GM13976 (cell line): ENCODE results near the gene CARD9.

Source experiments
- DNase-seq: peaks from one replicate; pipeline ENCODE4 v3.0.0; 2012; ENCODE audit warnings: low spot score
- in situ Hi-C: fragments of 300-500 bp; cut with MboI; formaldehyde crosslinking; loops from one replicate; pipeline ENCODE4 v1.12.0; 2022; ENCODE audit warnings: low sequenced_read_pairs, mixed read lengths, inconsistent platforms; ENCODE audit not compliant: unreplicated experiment
- TF ChIP-seq, protein P1 (sequence below): IDR thresholded peaks from 2 replicates; pipeline ENCODE4 v1.5.1; 2012; ENCODE audit warnings: borderline replicate concordance, mild to moderate bottlenecking; ENCODE audit not compliant: insufficient read depth; ENCODE audit errors: extremely low read depth, missing control alignments, control extremely low read depth

The CARD9 gene

DNA sequence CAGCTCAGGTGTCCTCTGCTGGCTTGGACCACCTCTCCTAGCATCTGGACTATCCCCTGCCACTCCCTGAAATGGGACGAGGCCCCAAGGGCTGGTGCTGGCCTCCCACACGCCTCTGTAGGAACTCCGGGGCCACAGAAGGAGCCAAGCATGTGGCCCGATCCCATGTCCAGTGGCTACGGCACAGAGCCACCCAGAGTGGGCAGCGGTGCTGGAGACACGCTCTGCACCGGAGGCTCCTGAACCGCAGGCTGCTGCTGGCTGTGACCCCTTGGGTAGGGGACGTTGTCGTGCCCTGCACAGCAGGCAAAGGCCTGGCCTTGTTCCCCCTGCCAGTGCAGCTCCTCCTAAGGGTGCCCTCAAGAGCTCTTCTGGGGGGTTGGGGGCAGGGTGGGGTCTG, 6.4 kb upstream of the CARD9 start:
- in situ Hi-C loops, result no loop called here
- DNase-seq, result no peak
- TF ChIP-seq, protein P1, sequence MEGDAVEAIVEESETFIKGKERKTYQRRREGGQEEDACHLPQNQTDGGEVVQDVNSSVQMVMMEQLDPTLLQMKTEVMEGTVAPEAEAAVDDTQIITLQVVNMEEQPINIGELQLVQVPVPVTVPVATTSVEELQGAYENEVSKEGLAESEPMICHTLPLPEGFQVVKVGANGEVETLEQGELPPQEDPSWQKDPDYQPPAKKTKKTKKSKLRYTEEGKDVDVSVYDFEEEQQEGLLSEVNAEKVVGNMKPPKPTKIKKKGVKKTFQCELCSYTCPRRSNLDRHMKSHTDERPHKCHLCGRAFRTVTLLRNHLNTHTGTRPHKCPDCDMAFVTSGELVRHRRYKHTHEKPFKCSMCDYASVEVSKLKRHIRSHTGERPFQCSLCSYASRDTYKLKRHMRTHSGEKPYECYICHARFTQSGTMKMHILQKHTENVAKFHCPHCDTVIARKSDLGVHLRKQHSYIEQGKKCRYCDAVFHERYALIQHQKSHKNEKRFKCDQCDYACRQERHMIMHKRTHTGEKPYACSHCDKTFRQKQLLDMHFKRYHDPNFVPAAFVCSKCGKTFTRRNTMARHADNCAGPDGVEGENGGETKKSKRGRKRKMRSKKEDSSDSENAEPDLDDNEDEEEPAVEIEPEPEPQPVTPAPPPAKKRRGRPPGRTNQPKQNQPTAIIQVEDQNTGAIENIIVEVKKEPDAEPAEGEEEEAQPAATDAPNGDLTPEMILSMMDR, result no peak

DNA sequence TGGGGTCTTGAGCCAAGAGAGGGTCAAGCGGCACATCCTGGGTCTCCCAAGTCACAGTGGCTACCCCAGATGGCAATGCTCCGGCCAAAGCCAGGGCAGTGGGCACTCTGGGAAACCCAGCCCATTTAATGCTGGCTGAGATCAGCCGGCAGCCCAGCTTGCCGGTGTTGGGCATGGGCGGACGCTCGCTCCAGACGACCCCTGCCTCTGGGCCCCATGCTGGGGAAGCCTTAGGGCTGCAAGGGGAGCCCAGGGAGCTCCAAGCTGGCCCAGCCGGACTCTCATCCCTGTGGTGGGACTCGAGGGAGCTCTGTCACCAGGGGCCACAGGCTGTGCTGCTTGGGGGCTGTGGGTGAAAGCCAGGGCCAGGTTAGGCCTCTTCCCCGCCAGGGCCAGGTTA, 5.9 kb upstream of the CARD9 start:
- TF ChIP-seq, protein P1, result no peak
- no peak for DNase-seq
- in situ Hi-C loops, result no loop called here

DNA sequence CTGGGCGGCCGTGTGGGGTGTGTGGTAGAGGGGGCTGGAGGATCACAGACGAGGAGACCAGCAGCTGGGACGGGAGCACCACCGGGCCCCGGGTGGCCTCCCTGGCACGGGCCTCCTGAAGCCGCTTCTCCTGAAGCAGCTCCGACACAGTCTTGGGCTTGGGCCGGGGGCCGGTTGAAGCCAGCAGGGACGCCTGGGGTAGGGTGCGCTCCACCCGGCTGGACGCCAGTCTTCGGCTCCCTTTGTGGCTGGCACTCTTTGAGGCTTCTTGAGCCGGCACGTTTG, 5.5 kb upstream of the CARD9 start:
- TF ChIP-seq, protein P1, result no peak
- DNase-seq, result no peak
- in situ Hi-C loops, result no loop called here

DNA sequence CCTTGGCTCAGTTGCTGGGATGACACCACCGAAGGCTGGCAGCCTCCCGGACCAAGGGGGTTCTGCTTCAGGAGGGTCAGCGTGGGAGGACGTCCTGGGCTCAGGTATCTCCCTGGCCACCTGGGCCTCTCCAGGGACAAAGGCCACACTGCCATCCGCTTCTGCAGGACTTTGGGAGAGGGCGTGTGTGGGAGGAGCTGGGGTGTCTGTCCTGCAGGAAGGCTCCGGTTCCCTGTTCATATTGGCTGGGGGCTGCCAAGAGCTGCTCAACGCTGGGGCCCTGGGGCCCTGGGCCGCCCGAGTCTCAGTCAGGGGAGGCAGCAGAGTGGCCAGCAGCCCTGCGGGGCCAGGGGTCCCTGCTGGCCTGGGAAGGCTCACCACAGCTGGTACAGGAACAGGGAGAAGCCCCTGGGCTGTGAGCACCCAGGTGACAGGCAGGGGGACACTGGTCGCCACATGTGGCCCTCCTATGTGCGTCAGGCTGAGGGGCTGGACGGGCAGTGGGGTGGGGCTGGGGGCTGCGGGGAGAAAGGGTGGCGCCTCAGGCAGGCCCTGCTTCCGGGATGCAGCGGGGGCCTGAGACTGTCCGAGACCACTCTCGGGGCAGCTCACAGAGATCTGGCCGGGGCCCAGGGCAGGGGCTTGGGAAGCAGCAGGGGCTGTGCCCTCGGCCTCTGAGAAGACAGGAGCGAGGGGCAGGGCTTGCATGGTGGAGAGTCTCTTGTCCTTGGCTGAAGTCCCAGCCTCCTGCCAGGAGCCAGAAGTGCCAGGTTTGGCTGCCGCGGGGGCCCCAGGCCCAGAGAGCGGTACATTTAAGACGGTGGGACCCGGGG, 4.9 kb upstream of the CARD9 start:
- TF ChIP-seq, protein P1, result no peak
- no peak for DNase-seq
- in situ Hi-C loops, result no loop called here

DNA sequence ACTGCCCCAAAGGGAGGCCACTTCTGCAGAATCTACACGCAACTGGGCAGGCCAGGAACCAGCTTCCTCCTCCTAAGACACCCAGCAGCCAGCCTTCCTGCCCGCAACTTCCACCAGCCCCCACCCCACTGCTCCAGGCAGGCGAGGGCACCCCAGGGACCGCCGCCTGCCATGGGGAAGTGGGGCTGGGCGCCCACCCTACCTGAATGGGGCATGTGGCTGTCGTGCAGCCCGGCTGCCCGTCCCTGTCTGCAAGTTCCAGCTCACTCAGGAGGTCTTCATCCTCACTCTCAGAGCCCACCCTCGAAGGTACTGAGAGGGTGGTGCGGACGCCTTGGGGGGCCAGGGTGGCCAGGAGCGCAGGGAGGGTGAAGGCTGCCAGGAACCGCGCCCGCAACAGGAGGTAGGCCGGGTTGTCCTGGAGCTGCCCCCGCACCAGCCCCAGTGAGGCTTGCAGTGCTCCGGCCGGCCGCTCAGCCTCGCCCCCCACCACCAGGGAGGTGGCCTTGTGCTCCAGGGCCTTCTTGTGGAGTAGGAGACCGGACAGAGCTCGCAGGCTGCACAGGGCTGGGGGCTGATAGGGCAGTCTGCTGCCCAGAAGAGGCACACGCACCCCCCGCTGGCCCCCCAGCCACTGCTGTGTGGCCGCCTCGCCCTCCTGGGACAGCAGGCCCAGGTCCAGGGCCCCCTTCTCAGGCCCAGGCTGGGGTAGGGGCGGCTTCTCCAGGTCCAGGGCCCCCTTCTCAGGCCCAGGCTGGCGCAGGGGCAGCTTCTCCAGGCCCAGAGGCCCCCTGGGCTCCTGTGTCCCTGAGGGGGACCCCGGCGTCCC, 4.1 kb upstream of the CARD9 start:
- DNase-seq, result no peak
- TF ChIP-seq, protein P1, result no peak
- in situ Hi-C loops, result no loop called here

DNA sequence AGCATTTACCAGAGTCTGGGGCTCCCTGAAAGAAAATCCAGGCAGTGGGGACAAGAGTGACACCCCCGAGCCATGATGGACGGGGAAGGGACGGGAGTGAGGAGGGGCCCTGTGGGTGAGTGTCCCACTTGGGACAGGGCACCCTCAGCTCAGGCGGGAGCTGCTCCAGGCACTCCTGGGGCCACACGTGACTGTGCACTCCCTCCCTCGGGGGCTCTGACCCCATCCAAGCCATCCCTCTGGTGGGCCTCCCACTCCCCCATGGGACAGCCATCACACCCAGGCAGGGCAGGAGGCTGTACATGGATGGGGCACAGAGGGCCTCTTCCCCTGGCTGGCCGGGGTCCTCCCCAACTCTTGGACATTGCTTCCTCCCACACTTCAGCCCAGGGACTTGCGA, 3.0 kb upstream of the CARD9 start:
- in situ Hi-C loops, result no loop called here
- TF ChIP-seq, protein P1, result no peak
- no peak for DNase-seq
